HG02588 (cell line): Measurements from ENCODE around the gene TRAPPC3L.
A peak's percentile ranks its signal among the peaks of the same experiment; 100 is the strongest.

Experiments
- ATAC-seq: cut with Tn5 transposase; IDR thresholded peaks from one replicate; pipeline ENCODE4 v1.9.1; 2021; ENCODE audit warnings: mild to moderate bottlenecking, moderate library complexity; ENCODE audit not compliant: unreplicated experiment

Gene TRAPPC3L

GRCh38 chr6:116560130-116560529, 14.6 kb upstream of the TRAPPC3L start:
- ATAC-seq: no peak

DNA sequence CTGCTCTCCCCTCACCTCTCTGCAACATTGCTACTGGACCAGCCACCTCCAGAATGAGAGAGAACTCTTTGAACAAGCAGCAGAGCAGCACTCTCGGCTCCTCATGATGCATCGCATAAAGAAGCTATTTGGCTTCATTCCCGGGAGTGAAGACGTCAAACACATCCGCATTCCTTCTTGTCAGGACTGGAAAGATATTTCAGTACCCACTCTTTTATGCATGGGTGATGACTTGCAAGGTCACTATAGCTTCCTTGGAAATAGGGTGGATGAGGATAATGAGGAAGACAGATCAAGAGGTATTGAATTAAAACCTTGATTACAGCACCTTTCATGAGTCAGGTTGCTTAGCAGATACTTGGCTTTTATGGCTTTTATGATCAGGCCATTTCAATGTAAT, 12.4 kb upstream of the TRAPPC3L start:
- no peak for ATAC-seq

- no peak for ATAC-seq
Measured at GRCh38 chr6:116556814-116557415, 11.4 kb upstream of the TRAPPC3L start.

DNA sequence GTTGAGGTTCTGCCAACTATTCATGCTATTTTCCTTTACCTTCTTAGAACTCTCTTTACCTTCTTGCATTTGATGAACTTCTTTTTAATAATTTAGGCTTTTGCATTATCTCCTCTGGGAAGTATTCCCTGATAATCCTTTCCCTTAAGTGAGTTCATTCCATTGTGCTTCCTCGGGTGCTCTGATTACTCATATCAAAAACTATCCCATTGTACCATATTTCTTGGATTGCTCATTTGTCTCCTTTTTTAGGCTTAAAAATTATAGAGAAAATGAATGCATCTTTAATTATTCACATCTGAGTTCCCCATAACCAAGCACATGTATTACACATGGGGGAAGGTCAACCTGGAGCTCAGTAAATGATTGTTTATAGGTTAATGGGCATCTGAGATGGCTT, 10.6 kb upstream of the TRAPPC3L start:
- ATAC-seq: no peak

DNA sequence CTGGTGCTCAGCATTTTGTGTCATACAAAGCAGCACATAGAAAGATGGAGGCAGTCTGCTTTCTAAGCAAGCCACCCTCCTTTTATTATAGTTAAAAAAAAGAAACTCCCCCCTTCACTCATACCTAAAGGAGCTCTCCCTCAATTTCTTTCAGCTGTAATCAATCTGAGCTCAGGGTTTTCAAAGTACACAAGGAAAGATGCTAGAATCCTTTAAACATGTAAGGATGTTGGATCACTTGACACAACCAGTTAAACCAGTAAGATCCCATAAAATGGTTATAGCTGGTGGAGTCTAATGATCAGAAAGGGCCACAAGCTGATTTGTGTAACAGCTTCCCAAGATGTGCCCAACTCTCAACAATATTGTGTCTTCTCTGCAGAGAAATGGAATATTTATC, 8.0 kb upstream of the TRAPPC3L start, which contains the start of gene CALHM4:
Gene CALHM4, plus strand, starts transcription at position 301 of the 400 bp plus-strand sequence. Its CDS starts 43 bp downstream, at position 344.
- no peak for ATAC-seq

GRCh38 chr6:116550796-116551195, 5.3 kb upstream of the TRAPPC3L start:
- ATAC-seq: no peak

- ATAC-seq: no peak
Measured at GRCh38 chr6:116547358-116547757, 1.9 kb upstream of the TRAPPC3L start.

DNA sequence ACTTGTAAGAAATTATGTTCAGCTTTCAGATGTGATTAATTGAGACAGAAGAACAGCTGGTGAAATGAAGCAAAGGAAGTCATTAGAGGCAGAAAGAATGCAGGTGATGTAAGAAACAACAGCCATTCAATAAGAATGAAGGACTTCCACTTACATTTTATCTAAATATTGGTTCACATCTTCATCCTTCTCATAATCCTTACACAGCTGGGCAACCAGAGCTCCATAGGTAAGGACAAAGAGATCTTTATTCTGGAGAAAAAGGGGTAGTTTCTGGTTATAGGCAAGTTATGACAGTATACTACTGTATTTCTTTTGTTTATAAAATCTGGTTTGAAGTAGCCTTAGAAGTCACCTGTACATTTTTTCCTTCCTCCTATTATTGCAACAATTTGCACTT, 2.3 kb downstream of the TRAPPC3L start:
- ATAC-seq: no peak

DNA sequence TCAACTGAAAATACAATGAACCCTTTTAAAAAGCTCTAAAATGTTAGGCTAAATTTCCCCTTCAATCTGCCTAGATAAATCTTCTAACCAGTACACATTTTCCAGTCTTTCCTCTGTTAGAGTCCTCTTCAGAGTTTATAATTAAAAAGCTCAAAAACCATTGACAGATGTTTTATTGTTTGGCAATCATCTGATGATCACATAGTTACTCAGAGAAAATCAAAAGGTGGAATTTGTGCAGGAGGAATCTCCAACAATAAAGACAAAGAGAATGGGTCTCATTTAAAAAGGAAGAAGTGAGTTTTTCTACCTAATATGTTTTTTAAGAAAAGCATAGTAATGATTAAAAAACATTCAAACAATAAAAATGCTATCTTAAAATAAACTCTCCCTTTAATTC, 3.1 kb downstream of the TRAPPC3L start:
- ATAC-seq: no peak

GRCh38 chr6:116536216-116536621, 9.3 kb downstream of the TRAPPC3L start:
- ATAC-seq: no peak

DNA sequence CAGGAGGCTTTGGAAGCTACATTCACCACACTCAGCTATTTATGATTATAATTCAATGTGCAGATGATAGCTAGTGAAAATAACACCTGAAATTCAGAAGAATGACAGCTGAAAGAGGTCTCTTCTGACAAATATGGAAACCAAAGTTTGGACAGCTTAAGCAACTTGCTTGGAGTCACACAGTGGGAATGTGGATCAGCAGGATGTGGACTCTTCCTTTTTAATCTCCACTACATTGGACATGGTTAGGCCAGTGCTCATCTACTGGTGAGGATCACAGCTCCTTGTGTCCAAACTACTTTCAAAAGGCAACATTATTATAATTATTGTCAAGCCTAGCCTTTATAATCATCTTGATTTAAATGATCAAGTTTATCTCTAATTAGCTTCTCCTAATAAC, 10.4 kb downstream of the TRAPPC3L start:
- ATAC-seq: no peak

DNA sequence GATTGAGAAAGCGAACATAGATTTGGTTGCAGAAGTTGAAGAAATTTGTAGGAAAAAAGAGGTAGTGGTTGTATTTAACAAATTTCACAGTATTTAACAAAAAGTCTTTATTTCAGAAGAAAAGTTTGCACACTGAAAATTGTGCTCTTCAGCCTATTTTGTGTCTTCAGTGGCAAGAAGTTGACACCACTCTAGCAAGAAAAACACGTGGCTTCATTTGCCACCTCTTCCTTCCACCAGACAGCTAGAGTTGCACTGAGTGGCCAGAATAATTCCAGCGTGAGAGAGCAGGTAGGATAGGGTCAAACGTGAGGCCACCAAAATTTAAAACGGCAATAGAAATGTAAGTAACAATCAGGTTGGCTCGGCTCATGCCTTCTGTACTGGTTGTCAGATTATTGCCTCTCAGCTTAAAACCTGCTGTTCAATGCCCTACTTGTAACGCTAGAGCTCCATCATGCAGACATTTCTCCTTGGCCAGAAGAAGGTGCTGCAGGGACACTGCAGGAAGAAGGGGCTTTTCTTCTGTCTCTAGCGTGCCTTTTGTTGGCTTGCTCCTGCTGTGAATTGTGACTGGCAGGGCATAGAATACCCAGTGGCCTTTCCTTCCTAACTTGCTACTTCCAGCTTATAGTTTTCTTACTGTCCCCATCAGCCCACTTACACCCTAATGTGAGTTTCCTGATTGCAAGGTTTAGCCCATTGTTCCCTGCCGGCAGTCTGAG, 12.1 kb downstream of the TRAPPC3L start:
- no peak for ATAC-seq

GRCh38 chr6:116531675-116532570, 13.6 kb downstream of the TRAPPC3L start:
- ATAC-seq: peak; percentile 57

- ATAC-seq: no peak
Measured at GRCh38 chr6:116530436-116530835, 15.0 kb downstream of the TRAPPC3L start.

DNA sequence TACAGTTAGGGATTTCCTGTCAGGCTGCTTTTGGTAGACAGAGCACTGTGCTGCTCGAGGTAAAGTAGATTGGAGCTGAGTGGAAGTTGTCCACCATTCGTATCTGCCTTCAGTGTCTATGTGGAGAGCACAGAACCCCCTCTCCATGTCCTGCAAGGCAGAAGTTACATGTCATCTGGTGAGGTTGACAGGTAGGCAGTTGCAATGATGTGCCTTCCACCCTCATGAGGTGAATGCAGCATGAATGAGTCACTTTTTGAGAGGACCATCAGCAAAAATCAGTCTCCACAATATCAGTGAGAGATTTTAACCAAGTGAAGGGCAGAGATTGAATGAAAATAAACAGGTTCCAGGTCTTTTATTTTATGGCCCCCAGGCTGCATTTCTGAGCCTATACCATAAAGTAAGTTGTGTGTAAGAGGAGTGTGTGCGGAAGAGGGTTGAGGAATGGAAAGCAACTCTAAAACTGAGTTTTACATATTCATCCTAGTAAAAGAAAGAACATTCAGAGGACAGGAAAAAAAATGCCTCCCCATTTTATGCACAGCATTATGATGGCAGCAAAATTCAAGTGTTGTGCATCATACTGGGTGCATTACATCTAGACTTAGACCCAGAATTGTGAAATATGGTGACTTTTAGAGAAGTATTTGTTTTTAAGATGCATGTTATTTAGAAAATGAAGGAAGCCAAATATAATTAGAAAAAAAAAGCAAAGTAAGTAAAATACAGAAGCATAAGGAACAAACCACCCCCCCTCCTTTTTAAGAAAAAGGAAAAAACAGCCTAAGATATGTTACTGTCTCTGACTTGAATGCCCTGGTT, 15.8 kb downstream of the TRAPPC3L start:
- no peak for ATAC-seq

GRCh38 chr6:116528780-116529179, 16.7 kb downstream of the TRAPPC3L start:
- ATAC-seq: no peak

DNA sequence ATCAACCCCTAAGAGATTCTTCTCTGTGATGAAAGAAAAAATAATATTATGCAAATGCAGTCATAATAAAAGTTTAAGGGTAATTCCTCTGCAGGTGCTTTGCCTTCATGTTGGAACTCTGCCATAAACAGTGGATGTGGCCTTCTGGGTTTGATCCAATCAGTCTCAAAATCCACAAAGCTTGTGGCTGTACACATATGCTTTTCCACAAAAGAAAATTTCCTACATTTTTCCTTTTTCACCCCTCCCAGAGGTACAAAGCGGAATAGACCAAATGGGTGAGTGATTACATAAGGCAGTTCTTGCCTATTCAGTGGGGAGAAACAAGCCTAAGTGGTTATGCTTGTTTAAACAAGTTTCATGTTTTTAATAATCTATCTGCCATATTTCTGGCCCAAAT, 17.4 kb downstream of the TRAPPC3L start:
- no peak for ATAC-seq

DNA sequence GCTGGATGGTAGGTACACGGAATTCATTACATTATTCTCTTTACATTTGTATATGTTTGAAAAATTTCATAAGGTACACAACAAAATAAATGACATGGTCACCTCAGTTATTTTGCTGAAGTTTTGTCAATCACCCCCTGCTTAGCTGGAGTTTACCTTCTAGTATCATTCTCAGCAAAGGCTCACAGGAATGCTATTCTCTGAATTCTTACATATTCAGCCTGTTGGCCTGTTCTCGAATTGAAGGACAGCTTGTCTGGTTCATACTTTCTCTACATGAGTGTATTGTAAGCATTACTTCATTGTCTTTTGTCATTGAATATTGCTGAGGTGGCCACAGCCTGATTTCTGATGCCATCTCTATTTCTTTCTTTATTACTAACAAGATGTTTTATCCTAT, 21.2 kb downstream of the TRAPPC3L start:
- no peak for ATAC-seq

DNA sequence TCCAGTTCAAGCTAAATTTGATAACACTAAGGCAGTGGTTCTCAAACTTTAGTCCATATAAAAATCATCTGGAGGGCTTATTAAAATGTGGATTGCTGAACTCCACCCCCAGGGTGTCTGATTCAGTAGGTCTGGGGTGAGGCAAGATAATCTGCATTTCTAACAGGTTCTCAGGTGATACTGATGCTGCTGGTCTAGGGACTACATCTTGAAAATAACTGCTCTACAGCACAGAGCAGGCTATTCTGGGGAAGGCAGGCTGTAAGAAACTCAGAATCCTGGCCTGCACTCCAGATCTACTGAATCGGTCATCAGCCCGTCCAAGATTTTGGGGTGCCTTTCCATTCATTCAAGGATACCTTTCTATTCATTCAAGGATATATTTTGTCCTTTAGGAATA, 22.6 kb downstream of the TRAPPC3L start:
- no peak for ATAC-seq

DNA sequence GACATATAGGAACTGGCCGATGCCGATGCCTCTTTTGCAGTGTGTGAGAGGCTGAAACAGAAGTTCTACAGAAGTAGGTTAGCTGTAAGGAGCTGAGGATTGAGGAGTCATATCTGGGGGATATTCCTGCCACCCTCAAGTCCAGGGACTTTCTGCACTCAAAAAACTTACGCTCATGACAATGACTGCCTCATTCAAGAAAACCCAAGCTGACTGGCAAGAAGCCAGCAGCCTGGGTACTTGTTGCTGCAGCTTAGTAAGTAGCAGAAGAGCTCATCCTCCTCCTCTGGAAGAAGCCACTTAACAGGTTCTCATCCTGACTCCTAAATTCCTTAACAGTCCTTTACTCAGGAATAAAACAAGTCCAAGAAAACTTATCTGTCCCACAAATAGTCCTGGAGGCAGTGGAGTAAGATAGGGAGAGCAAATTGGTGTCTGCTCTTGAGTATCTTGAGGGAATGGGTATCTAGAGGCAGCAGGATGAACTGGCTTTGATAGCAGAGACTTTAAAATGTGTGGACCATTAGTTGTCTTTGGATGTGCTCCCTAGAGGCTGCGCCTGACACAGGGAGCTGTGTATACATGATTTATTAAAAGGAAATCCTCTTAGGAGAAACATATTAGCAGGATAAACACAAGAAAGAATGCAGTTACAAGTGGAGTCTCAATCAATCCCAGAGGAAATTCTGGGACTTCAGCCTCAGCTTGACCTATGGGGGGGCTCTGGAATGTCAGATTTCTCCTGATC, 26.7 kb downstream of the TRAPPC3L start:
- ATAC-seq: no peak
